ENCODE results near the gene RFC4. TPM values are rescaled to one million over a fixed set of nuclear protein-coding genes. Genes with fewer than 3 reads are reported as not detected.
A peak's percentile ranks its signal among the peaks of the same experiment; 100 is the strongest.

Gene RFC4
- total and polyA plus RNA-seq, 2 of the 8 experiments (the other 6 are each of a cell fraction or from before 2014, with no cell fraction given), result 21.8 to 86.9 TPM

GRCh38 chr3:186790261-186790981 is 15.9 kb downstream of the RFC4 start:
- H3K36me3 ChIP-seq (ENCODE audit: control insufficient read depth in 2 of 4, insufficient read depth in 4 of 4, low read length in 3 of 4), result peaks cover 39 to 93% (median 77%) of the 10 kb centered on the region in 4 experiments
- H3K79me2 ChIP-seq (ENCODE audit: control insufficient read depth in 1 of 2, insufficient read depth in 2 of 2, low read length in 2 of 2), result peaks cover 0 to 25% of the 10 kb centered on the region in 2 experiments
- H2BK5ac ChIP-seq (ENCODE audit: low read depth, low read length), result no peak overlapping the region
- H4K8ac ChIP-seq (ENCODE audit: extremely low read depth, insufficient read depth, low read length), result no peak overlapping the region
- DNase-seq (ENCODE audit: low read depth in 1 of 2, low spot score in 2 of 2) (no peak), FAIRE-seq (peak; percentile 45)
- no peak overlapping the region for H2BK15ac ChIP-seq (ENCODE audit: low read length)
- H2AK5ac ChIP-seq (ENCODE audit: low read depth, low read length), result no peak overlapping the region
- H3K56ac ChIP-seq (replicated peaks; ENCODE audit: insufficient read length, low read depth, low read length), result no peak overlapping the region
- H2BK20ac ChIP-seq (ENCODE audit: low read length), result no peak overlapping the region
- H3K9ac ChIP-seq (replicated peaks in 1 of 4; ENCODE audit: extremely low read depth in 1 of 4, low read depth in 3 of 4, low read length in 3 of 4), result no peak overlapping the region
- H3K4me2 ChIP-seq (ENCODE audit: insufficient read depth in 1 of 2, low read depth in 2 of 2, low read length in 2 of 2), result no peak overlapping the region
- H3K9me3 ChIP-seq (ENCODE audit: insufficient read depth in 2 of 2, low read depth in 1 of 2, low read length in 1 of 2), result no peaks in the 10 kb centered on the region
- H3K23ac ChIP-seq (ENCODE audit: insufficient read length), result no peak overlapping the region
- 88% methylated on average over 8 of the region's 8 CpGs; no CpG with 5 or more reads in 1 of the 2 experiments for WGBS, 2 experiments (ENCODE audit: extremely low coverage in 1 of 2, insufficient coverage in 1 of 2, insufficient read length in 1 of 2, insufficient replicate concordance in 2 of 2, low coverage in 1 of 2, low lambda C conversion rate in 2 of 2, missing lambda C conversion rate in 1 of 2)
- 0 out of 2 replicates have a peak, but pooled peaks cover 3% of the 10 kb centered on the region for H3K23me2 ChIP-seq (ENCODE audit: low read depth, low read length)
- H3K27me3 ChIP-seq (replicated peaks in 1 of 4; ENCODE audit: control insufficient read depth in 3 of 4, extremely low read depth in 1 of 4, insufficient read depth in 3 of 4, low read length in 3 of 4), result no peaks in the 10 kb centered on the region
- H2BK12ac ChIP-seq (ENCODE audit: low read depth, low read length), result no peak overlapping the region
- H4K91ac ChIP-seq (replicated peaks; ENCODE audit: insufficient read length, low read length), result no peak overlapping the region
- no peak overlapping the region for H3K4me3 ChIP-seq (ENCODE audit: extremely low read depth in 1 of 4, insufficient read depth in 2 of 4, low read depth in 3 of 4, low read length in 4 of 4)
- no peaks in the 10 kb centered on the region for H3K79me1 ChIP-seq (ENCODE audit: low read depth, low read length)
- peaks cover 0 to 2% (median 0%) of the 10 kb centered on the region in 4 experiments; a peak in 2 of 7 replicates for H3K4me1 ChIP-seq (replicated peaks in 1 of 4; ENCODE audit: control insufficient read depth in 3 of 4, insufficient read depth in 4 of 4, low read length in 3 of 4)
- H3K4ac ChIP-seq (replicated peaks; ENCODE audit: insufficient read length, low read depth, low read length), result no peak overlapping the region
- no peak overlapping the region for H2BK120ac ChIP-seq (replicated peaks; ENCODE audit: low read depth, low read length)
- H3K14ac ChIP-seq (ENCODE audit: insufficient read length), result no peak overlapping the region
- no peak overlapping the region for H3K27ac ChIP-seq (ENCODE audit: low read depth, low read length)
- no peak overlapping the region for H3K18ac ChIP-seq (ENCODE audit: extremely low read depth, low read length)
- no peak overlapping the region for H4K5ac ChIP-seq (ENCODE audit: insufficient read length, low read depth, low read length)
- no peak overlapping the region for H2AFZ ChIP-seq (ENCODE audit: low read length)
- ChIA-PET POLR2A (ENCODE audit: partially characterized antibody) (interaction anchor here (0.7 to 7.6 kb wide), 29 partner anchors 6 to 857 kb away, joined by 3 to 166 read pairs (median 4); partner anchors contain the start of genes CRYGS, DNAJB11, EIF4A2 and RFC4), CTCF (ENCODE audit: partially characterized antibody) (interaction anchor here (0.6 to 1.6 kb wide), 2 partner anchors 101 to 201 kb away, joined by 3 to 7 read pairs; no protein-coding TSS in a partner anchor)
- peaks cover 15 to 16% of the 10 kb centered on the region in 2 experiments for H4K20me1 ChIP-seq (replicated peaks in 1 of 2; ENCODE audit: control insufficient read depth in 1 of 2, insufficient read depth in 2 of 2, low read length in 2 of 2)
- peak; percentile 84 for TF ChIP-seq POLR2AphosphoS5 (IDR thresholded peaks at IDR 0.05; ENCODE audit: low read depth, low read length)
- no peak for TF ChIP-seq RFX5 (IDR thresholded peaks at IDR 0.05; ENCODE audit: borderline replicate concordance, low read depth, low read length)
- TF ChIP-seq SP2 (IDR thresholded peaks at IDR 0.05; ENCODE audit: low read length), result no peak
- TF ChIP-seq, protein P1, sequence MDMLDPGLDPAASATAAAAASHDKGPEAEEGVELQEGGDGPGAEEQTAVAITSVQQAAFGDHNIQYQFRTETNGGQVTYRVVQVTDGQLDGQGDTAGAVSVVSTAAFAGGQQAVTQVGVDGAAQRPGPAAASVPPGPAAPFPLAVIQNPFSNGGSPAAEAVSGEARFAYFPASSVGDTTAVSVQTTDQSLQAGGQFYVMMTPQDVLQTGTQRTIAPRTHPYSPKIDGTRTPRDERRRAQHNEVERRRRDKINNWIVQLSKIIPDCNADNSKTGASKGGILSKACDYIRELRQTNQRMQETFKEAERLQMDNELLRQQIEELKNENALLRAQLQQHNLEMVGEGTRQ (IDR thresholded peaks at IDR 0.05; ENCODE audit: low read length), result no peak
- peak in 1 of 2 experiments; percentile 39 for TF ChIP-seq BCL11A (IDR thresholded peaks at IDR 0.05; ENCODE audit: low read depth in 2 of 2, low read length in 2 of 2)
- TF ChIP-seq NRF1 (IDR thresholded peaks at IDR 0.05; ENCODE audit: low read depth, low read length), result 0 out of 2 replicates have a peak, but pooled peaks have one; percentile 11
- no peak for TF ChIP-seq EZH2 (IDR thresholded peaks at IDR 0.05; ENCODE audit: low read depth, low read length, severe bottlenecking)
- no peak for TF ChIP-seq SRF (IDR thresholded peaks at IDR 0.05; ENCODE audit: low read depth, low read length)
- TF ChIP-seq BRCA1 (IDR thresholded peaks at IDR 0.05; ENCODE audit: low read depth, low read length), result no peak
- TF ChIP-seq, protein P2, sequence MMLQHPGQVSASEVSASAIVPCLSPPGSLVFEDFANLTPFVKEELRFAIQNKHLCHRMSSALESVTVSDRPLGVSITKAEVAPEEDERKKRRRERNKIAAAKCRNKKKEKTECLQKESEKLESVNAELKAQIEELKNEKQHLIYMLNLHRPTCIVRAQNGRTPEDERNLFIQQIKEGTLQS (IDR thresholded peaks at IDR 0.05; ENCODE audit: insufficient read depth, low read depth, low read length), result no peak
- no peak for TF ChIP-seq CEBPB (IDR thresholded peaks at IDR 0.05; ENCODE audit: low read depth, low read length)

Data from H1 (cell line).